ENCODE data around the gene AK4.

- TF ChIP-seq CTCF (IDR thresholded peaks at IDR 0.05; ENCODE audit: insufficient read depth, low read depth, low read length): no peak
- no peak for TF ChIP-seq EZH2 (IDR thresholded peaks at IDR 0.05; ENCODE audit: insufficient read depth, low read length)
These were observed 74.4 kb downstream of the AK4 start for GRCh38 chr1:65222340-65222940.
